VCaP (cell line): Measurements from ENCODE around the gene NR5A1.
A peak's percentile ranks its signal among the peaks of the same experiment; 100 is the strongest.

Source experiments
- H3K27ac ChIP-seq: fragments of 450-650 bp; 2 replicates; pipeline ENCODE4 v1.5.1; 2017
- TF ChIP-seq, protein P1 (sequence below): fragments of 450-650 bp; conservative IDR thresholded peaks from 2 replicates; pipeline ENCODE4 v1.5.1; 2017; ENCODE audit warnings: mild to moderate bottlenecking, moderate library complexity

The NR5A1 gene

DNA sequence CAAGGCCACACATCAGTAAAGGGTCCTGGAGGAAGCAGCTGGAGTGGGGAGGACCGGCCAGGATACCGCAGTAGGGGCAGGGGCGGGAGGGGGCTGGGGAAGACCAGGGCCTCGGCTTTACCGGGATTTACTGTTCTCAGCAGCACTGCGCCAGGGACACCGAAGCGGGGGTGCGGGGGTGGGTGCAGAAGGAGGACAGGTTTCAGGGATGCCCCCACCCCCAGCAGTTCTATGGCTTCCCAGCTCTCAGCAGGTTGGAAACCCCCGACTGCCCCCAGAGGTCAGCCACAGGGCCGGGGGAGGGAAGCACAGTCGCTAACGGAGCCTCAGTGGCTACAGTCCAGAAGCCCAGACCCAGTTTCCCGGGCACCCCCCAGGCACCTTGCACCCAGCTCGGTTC lies 21.3 kb downstream of the NR5A1 start:
- no peak overlapping the region for H3K27ac ChIP-seq
- TF ChIP-seq, protein P1, sequence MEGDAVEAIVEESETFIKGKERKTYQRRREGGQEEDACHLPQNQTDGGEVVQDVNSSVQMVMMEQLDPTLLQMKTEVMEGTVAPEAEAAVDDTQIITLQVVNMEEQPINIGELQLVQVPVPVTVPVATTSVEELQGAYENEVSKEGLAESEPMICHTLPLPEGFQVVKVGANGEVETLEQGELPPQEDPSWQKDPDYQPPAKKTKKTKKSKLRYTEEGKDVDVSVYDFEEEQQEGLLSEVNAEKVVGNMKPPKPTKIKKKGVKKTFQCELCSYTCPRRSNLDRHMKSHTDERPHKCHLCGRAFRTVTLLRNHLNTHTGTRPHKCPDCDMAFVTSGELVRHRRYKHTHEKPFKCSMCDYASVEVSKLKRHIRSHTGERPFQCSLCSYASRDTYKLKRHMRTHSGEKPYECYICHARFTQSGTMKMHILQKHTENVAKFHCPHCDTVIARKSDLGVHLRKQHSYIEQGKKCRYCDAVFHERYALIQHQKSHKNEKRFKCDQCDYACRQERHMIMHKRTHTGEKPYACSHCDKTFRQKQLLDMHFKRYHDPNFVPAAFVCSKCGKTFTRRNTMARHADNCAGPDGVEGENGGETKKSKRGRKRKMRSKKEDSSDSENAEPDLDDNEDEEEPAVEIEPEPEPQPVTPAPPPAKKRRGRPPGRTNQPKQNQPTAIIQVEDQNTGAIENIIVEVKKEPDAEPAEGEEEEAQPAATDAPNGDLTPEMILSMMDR: no peak

DNA sequence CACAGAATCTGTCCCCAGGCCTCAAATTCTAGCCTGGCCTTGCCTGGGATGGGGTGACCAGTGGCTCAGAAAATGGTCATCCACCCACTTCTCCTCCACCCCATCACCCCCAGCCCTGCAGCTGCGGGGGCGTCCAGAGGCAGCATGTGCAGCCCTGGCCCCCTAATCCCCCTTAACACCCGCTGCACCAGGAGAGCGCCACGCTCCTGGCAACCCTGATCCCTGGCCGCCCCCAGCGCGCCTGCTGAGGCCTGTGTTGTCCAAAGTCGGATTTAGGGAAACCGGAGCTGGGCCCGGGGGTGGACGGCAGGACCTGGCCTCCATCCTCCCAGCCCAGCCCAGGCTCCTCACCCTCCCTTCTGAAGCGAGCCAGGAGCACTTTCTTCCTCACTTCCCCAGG lies 22.0 kb downstream of the NR5A1 start:
- TF ChIP-seq, protein P1: no peak
- H3K27ac ChIP-seq: no peak overlapping the region

DNA sequence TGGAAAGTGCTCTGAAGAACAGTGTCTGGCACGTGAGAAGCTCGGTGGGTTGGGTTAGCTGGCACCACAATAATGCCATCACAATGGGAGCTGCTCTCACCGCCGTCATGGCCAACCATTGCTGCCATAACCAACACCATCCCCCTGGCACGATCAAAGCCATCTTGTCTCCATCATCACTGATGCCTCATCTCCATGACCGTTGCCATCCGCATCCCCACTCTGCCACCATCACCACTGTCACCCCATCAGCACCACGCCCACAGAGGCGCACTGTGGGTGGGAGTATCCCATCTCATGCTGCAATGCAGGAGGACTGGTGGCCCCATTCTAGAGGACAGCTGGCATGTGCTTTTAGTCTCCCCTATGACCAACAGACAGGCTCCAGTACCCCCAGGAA lies 23.7 kb downstream of the NR5A1 start:
- TF ChIP-seq, protein P1: no peak
- no peak overlapping the region for H3K27ac ChIP-seq

DNA sequence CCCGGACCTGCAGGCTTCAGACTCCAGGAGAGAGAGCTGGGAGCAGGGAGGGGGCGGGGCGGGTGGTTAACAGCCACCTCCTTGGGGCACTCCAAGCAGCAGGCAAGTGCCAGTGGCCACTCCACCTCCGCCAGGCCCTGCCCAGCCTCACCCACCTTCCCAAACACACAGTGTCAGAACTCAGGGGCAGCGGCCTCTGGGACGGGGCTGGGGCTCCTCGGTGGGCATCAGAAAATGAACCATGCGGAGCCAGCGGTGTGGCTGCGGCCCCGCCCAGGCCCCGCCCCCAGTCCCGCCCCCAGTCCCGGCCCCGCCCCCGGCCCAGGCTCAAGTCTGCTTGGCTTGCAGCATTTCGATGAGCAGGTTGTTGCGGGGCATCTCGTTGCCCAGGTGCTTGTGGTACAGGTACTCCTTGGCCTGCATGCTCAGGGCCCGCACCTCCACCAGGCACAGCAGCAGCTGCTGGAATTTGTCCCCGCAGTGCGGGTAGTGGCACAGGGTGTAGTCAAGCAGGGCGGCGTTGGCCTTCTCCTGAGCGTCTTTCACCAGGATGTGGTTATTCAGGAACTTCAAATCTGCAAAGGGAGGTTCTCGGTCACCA lies 24.7 kb downstream of the NR5A1 start:
- H3K27ac ChIP-seq: no peak overlapping the region

DNA sequence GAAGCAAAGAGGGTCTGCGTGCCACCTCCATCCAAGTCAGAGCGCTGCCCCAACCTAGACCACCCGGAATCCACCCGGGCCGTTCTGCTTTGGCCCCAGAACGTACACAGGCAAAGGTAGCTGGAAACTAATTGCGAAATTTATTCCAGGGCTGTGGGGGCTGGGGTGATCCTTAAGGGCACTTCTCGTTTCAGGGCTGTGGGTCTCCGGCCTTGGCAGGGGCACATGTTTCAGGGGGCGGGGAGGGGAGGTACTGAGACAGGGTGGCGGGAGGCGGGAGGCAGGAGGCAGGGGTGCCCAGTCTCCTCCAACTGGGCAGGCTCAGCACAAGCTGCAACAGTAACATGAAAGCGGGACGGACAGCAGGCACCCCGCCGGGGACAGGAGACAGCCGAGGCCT lies 26.1 kb downstream of the NR5A1 start:
- TF ChIP-seq, protein P1: no peak
- no peak overlapping the region for H3K27ac ChIP-seq

More for the DNA sequence above, 24.7 kb downstream of the NR5A1 start:
- TF ChIP-seq, protein P1: no peak

DNA sequence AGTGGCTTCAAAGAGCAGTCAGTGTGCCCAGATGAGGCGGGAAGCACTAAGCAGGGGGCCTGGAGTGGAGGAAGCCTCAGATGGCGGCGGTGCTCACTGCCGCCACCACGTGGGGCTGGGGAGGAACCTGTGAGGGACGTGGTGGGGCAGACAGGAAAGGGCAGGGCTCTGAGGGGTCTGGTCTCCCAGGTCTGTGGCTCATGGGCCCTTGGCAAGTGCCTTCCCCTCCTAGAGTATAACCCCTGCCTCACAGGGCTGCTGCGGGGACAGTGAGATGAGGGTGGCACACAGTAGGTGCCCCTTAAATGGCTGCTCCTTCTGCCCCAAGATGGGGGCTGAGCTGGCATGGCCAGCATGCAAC lies 26.6 kb downstream of the NR5A1 start:
- TF ChIP-seq, protein P1: peak; percentile 35; the same call in 1 of the 2 replicates

DNA sequence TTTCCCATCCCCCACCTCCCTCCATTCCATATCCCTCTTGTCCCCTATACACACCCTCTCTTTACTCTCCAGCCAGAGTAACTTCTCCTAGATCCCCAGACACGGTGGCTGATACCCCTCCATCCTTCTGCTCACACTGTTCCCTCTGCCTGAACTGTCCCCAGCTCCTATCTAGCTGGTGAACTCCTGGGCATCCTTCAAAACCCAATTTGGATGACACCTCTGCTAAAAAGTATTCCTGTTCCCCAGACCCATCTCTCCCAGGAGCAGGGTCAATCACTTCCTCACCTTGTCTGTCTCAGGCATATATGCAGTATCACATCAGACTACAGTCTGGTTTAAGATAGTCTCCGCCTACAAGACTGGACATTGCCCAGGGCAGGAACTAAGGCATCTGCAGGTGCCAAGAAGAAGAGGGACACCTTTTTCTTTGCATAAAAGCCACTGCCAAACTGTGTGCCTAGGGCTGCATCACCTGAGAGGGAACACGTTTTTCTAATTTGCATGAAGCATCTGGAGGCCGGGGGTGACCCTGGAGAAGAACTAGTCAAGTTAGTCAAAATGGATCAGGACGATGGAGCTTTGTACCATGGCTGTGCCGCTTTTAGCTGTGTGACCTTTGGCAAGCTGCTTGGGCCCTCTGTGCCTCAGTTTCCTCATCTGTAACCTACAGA lies 27.1 kb downstream of the NR5A1 start:
- TF ChIP-seq, protein P1: no peak
- no peak overlapping the region for H3K27ac ChIP-seq

More for the DNA sequence above, 26.6 kb downstream of the NR5A1 start:
- no peak overlapping the region for H3K27ac ChIP-seq
